Brain microvascular endothelial cell (primary cell): ENCODE results near the gene KDELR1.

ENCODE experiments used
- DNase-seq: peaks from one replicate; pipeline ENCODE4 v3.0.0-alpha.2; 2020
- H3K27ac ChIP-seq: fragments of 250-450 bp; sonication (Bioruptor Pico); 2 replicates; pipeline ENCODE4 v1.5.1; 2020; ENCODE audit warnings: mild to moderate bottlenecking, moderate library complexity
- H3K27me3 ChIP-seq: fragments of 250-450 bp; sonication (Bioruptor Pico); replicated peaks from 2 replicates; pipeline ENCODE4 v1.5.1; 2020; ENCODE audit warnings: mild to moderate bottlenecking
- H3K36me3 ChIP-seq: fragments of 250-450 bp; sonication (Bioruptor Pico); replicated peaks from 2 replicates; pipeline ENCODE4 v1.5.1; 2020; ENCODE audit warnings: mild to moderate bottlenecking
- H3K4me3 ChIP-seq: 2 replicates; pipeline ENCODE4 v1.5.1; 2011; ENCODE audit warnings: low read depth, mild to moderate bottlenecking, control low read depth, low read length, moderate library complexity
- CTCF ChIP-seq: IDR thresholded peaks from 2 replicates; pipeline ENCODE4 v1.5.1; 2011; ENCODE audit warnings: low read depth, mild to moderate bottlenecking, moderate library complexity, low read length, control low read depth, inconsistent platforms; ENCODE audit errors: missing control alignments
- in situ Hi-C: cut with HindIII; loops from 2 replicates; pipeline ENCODE4 v1.10.0; 2017; ENCODE audit warnings: low sequenced_read_pairs, low pct_ligation_motif_present

The KDELR1 gene

GRCh38 chr19:48413879-48414587, 22.7 kb upstream of the KDELR1 start:
- DNase-seq, result no peak
- no peak overlapping the region for H3K27ac ChIP-seq
- in situ Hi-C loops, result no loop called here
- no peaks in the 10 kb centered on the region for H3K27me3 ChIP-seq
- no peak for TF ChIP-seq CTCF
- H3K4me3 ChIP-seq, result peak overlapping the region; percentile 34
- H3K36me3 ChIP-seq, result no peaks in the 10 kb centered on the region

GRCh38 chr19:48405850-48406249, 14.5 kb upstream of the KDELR1 start:
- in situ Hi-C loops, result no loop called here
- Histone ChIP-seq H3K27ac (no peak overlapping the region), H3K27me3 (no peaks in the 10 kb centered on the region), H3K36me3 (no peaks in the 10 kb centered on the region), H3K4me3 (no peak overlapping the region)
- DNase-seq, result no peak
- TF ChIP-seq CTCF, result no peak

GRCh38 chr19:48405010-48405659, 13.8 kb upstream of the KDELR1 start:
- no peak for DNase-seq
- no peak for TF ChIP-seq CTCF
- in situ Hi-C loops, result no loop called here
- Histone ChIP-seq H3K27ac (no peak overlapping the region), H3K27me3 (no peaks in the 10 kb centered on the region), H3K4me3 (no peak overlapping the region), H3K36me3 (no peaks in the 10 kb centered on the region)

GRCh38 chr19:48403606-48404005, 12.3 kb upstream of the KDELR1 start:
- peak; percentile 75 for DNase-seq
- TF ChIP-seq CTCF, result no peak
- in situ Hi-C loops, result no loop called here

GRCh38 chr19:48401287-48401686, 9.9 kb upstream of the KDELR1 start:
- TF ChIP-seq CTCF, result no peak
- no peaks in the 10 kb centered on the region for H3K27me3 ChIP-seq
- no peak overlapping the region for H3K4me3 ChIP-seq
- no peak overlapping the region for H3K27ac ChIP-seq
- H3K36me3 ChIP-seq, result no peaks in the 10 kb centered on the region
- in situ Hi-C loops, result no loop called here
- no peak for DNase-seq

More at GRCh38 chr19:48403606-48404005, 12.3 kb upstream of the KDELR1 start:
- Histone ChIP-seq H3K27me3 (no peaks in the 10 kb centered on the region), H3K4me3 (no peak overlapping the region), H3K36me3 (no peaks in the 10 kb centered on the region), H3K27ac (no peak overlapping the region)
